Hematopoietic multipotent progenitor cell treated with erythropoietin and hydrocortisone succinate and interleukin-3 and kit ligand, for 6 days (in vitro differentiated cells): ENCODE measurements around the gene AURKB.
"Not testable (repeated sequence)": the region's sequence is repeated elsewhere in the genome, so short reads cannot be mapped to it uniquely, and the experiment has no call there.

Source experiments
- DNase-seq: peaks from one replicate; pipeline ENCODE4 v3.0.0-alpha.2; 2015

The AURKB gene

GRCh38 chr17:8187517-8188262 is 22.7 kb downstream of the AURKB start:
- DNase-seq, result peak; percentile 100

- DNase-seq, result peak; percentile 94
Measured at GRCh38 chr17:8186787-8187516, 23.4 kb downstream of the AURKB start.

- no peak for DNase-seq
Measured at GRCh38 chr17:8186446-8186786, 24.0 kb downstream of the AURKB start.

- DNase-seq, result peak; percentile 83
Measured at GRCh38 chr17:8185582-8186445, 24.6 kb downstream of the AURKB start.

GRCh38 chr17:8176998-8177731 is 33.2 kb downstream of the AURKB start:
- no peak for DNase-seq

- peak; percentile 96 for DNase-seq
Measured at GRCh38 chr17:8176197-8176940, 34.0 kb downstream of the AURKB start, which contains the start of gene TMEM107. TSS of gene TMEM107 (minus strand) at chr17:8176380. CDS start at chr17:8176286, 94 bp downstream.

GRCh38 chr17:8175795-8176196 is 34.6 kb downstream of the AURKB start:
- no peak for DNase-seq

- DNase-seq, result no peak
Measured at GRCh38 chr17:8173871-8174322, 36.5 kb downstream of the AURKB start.

- DNase-seq, result peak; percentile 98
Measured at GRCh38 chr17:8173056-8173870, 37.1 kb downstream of the AURKB start.

- DNase-seq, result not testable (repeated sequence)
Measured at GRCh38 chr17:8170186-8170585, 40.2 kb downstream of the AURKB start.

- no peak for DNase-seq
Measured at GRCh38 chr17:8167526-8167925, 42.8 kb downstream of the AURKB start.

- no peak for DNase-seq
Measured at GRCh38 chr17:8166731-8167130, 43.6 kb downstream of the AURKB start.

- DNase-seq, result no peak
Measured at GRCh38 chr17:8164815-8165131, 45.6 kb downstream of the AURKB start.

- DNase-seq, result peak; percentile 83
Measured at GRCh38 chr17:8163978-8164814, 46.2 kb downstream of the AURKB start.

- no peak for DNase-seq
Measured at GRCh38 chr17:8162997-8163977, 47.1 kb downstream of the AURKB start.

- DNase-seq, result peak; percentile 82
Measured at GRCh38 chr17:8162233-8162996, 48.0 kb downstream of the AURKB start, which contains the start of gene VAMP2. TSS of gene VAMP2 (minus strand) at chr17:8162948. CDS start at chr17:8162879, 69 bp downstream.

- DNase-seq, result no peak
Measured at GRCh38 chr17:8161289-8162232, 48.8 kb downstream of the AURKB start.
